Measurements from ENCODE around the gene CDHR2.

Gene CDHR2

GRCh38 chr5:176625512-176625911 lies 76.4 kb downstream of the CDHR2 start:
- H3K4me2 ChIP-seq, result peak overlapping the region; percentile 99

DNA sequence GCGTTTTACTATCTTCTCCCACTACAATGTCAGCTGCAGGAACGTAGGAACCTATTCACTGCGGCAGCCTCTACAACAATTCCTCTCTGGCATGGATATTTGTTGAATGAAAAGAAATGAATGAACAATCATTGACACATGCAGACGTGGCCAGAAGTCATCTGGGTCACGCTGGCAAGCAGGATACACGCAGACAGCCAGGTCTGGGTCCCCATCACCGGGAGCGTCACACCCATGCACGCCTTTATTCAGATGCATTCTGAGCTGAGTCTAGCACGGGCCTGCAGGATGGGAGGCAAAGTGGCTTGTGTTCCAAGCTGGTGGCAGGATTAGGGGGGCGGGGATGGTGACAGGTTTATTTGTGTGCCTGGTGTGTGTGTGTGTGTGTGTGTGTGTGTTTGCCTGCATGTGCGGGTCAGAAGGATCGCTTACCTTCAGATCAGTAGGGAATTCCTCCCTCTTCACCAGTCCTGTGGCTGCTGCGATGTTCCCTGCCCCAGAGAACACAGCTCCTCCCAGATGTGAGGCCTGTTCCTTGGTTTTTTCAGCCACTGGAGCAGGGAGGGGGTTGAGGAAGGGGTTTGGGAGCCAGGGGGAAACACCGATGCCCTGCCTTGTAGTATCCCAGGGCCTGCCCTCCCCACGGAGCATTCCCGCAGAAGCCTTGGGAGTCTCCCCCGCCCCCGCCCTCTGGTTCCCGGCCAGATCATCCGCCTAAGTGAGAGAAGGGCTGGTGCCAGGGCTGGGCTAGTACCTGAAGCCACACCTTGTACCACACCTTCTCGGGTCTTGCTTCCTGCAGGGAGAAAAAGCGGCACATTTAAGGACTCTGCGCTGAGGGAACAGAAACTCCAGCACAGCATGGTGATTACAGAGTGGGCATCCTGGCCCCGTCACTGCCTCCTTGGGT lies 77.1 kb downstream of the CDHR2 start:
- H3K4me3 ChIP-seq, result no peak overlapping the region
- H4K20me1 ChIP-seq, result peaks cover 32% of the 10 kb centered on the region
- TF ChIP-seq Cebpa-rat (IDR thresholded peaks at IDR 0.05), result no peak
- H3K9ac ChIP-seq, result no peak overlapping the region
- H3K4me2 ChIP-seq, result peak overlapping the region; percentile 99
- H3K27ac ChIP-seq, result no peak overlapping the region
- H3K27me3 ChIP-seq, result peaks cover 35% of the 10 kb centered on the region
- H3K36me3 ChIP-seq, result no peaks in the 10 kb centered on the region
- peaks cover 80% of the 10 kb centered on the region for H3K4me1 ChIP-seq
- no peaks in the 10 kb centered on the region for H3K9me3 ChIP-seq

More at GRCh38 chr5:176625512-176625911, 76.4 kb downstream of the CDHR2 start:
- Histone ChIP-seq H3K9me3 (no peaks in the 10 kb centered on the region), H3K36me3 (no peaks in the 10 kb centered on the region), H3K9ac (no peak overlapping the region), H3K4me1 (peaks cover 80% of the 10 kb centered on the region), H3K27ac (no peak overlapping the region), H4K20me1 (peaks cover 39% of the 10 kb centered on the region), H3K27me3 (peaks cover 41% of the 10 kb centered on the region), H3K4me3 (no peak overlapping the region)
- TF ChIP-seq Cebpa-rat (IDR thresholded peaks at IDR 0.05), result no peak

DNA sequence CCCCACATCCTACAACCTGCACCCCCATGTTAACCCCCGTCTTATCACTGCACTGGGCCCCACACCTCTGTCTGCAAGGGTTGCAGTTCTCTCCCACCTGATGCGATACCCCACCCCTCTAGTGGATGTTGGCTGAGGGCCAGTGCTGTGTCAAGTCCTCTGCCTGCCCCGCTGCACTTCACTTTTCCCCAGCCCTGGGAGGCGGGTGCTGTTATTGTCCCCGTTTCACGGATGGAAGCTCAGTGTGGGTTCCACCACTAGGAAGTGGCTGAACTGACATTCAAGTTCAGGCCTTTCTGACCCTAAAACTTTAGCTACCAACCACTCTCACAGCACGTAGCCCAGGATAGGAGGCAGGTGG lies 77.7 kb downstream of the CDHR2 start:
- no peaks in the 10 kb centered on the region for H3K36me3 ChIP-seq
- H3K4me2 ChIP-seq, result peak overlapping the region; percentile 99
- peaks cover 32% of the 10 kb centered on the region for H4K20me1 ChIP-seq
- TF ChIP-seq Cebpa-rat (IDR thresholded peaks at IDR 0.05), result no peak
- H3K9ac ChIP-seq, result 0 out of 2 replicates have a peak overlapping the region, but pooled peaks have one; percentile 1
- H3K4me1 ChIP-seq, result peaks cover 80% of the 10 kb centered on the region
- H3K27ac ChIP-seq, result no peak overlapping the region
- H3K4me3 ChIP-seq, result no peak overlapping the region
- no peaks in the 10 kb centered on the region for H3K9me3 ChIP-seq
- H3K27me3 ChIP-seq, result peaks cover 29% of the 10 kb centered on the region

DNA sequence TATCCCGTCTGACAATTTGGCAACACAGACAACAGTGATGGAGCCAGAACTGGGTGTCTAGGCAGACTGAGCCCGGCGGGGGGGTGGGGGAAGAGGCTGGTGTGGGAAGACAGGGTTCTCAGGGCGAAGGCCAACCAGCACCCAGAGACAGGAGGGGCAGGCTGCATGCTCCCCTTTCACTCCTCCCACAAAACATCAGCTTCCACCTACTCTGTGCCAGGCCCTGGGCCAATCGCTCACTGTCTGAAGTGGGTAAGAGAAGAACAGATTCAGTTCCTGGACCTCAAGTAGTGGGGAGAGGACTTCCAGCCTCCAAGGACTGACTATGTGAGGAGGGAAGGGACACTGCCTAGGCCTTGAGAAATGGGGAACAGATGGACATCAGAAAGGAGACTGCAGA lies 78.4 kb downstream of the CDHR2 start:
- H3K9me3 ChIP-seq, result no peaks in the 10 kb centered on the region
- peaks cover 27% of the 10 kb centered on the region for H3K27me3 ChIP-seq
- no peak overlapping the region for H3K4me3 ChIP-seq
- H3K27ac ChIP-seq, result peak overlapping the region; percentile 7; the same call in 1 of the 2 replicates
- H3K4me1 ChIP-seq, result peaks cover 80% of the 10 kb centered on the region
- H3K36me3 ChIP-seq, result no peaks in the 10 kb centered on the region
- no peak for TF ChIP-seq Cebpa-rat (IDR thresholded peaks at IDR 0.05)
- H4K20me1 ChIP-seq, result peaks cover 32% of the 10 kb centered on the region
- H3K9ac ChIP-seq, result no peak overlapping the region
- peak overlapping the region; percentile 99 for H3K4me2 ChIP-seq

DNA sequence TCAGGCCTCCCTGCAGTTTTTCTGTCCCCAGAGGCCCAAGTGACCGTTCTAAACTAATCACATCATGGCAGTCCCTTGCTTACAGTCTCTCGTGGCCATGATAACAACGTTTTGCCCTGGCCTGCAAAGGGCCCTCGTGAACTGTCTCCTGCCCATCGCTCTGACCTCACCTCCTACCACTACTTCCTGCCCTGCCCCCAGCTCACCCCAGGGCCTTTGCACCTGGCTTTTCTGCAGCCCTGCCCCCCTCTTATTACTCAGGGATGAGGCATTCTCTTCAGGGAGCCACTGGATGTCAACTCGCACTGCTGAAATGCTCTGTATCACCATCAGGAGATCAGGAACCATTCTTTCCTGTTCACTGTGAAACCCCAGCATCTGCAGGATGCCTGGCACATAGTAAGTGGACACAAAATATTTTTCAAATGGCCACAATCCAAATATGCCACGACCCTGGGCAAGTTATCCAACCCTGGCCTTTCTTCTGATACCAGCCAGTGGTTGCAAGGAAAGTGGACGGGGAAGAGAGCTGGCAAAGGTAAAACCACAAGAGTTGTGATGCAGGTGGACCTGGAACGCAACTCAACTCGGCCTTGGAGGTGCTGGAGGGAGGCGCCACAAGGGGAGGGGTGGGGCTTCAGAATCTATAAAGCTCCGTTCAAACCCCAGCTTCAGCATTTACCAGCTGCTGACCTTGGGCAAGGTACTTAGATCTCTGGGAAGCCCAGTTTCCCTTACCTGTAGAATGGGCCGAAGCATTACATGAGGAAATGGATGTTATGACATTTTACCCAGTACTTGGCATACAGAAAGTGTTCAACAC lies 79.5 kb downstream of the CDHR2 start:
- H3K27me3 ChIP-seq, result peaks cover 27% of the 10 kb centered on the region
- peak overlapping the region; percentile 99 for H3K4me2 ChIP-seq
- 0 out of 2 replicates have a peak overlapping the region, but pooled peaks have one; percentile 7 for H3K27ac ChIP-seq
- peaks cover 91% of the 10 kb centered on the region for H3K4me1 ChIP-seq
- H3K9me3 ChIP-seq, result no peaks in the 10 kb centered on the region
- peak overlapping the region; percentile 73; the same call in 1 of the 2 replicates for H3K4me3 ChIP-seq
- no peak overlapping the region for H3K9ac ChIP-seq
- H4K20me1 ChIP-seq, result peaks cover 32% of the 10 kb centered on the region
- TF ChIP-seq Cebpa-rat (IDR thresholded peaks at IDR 0.05), result no peak
- H3K36me3 ChIP-seq, result no peaks in the 10 kb centered on the region

DNA sequence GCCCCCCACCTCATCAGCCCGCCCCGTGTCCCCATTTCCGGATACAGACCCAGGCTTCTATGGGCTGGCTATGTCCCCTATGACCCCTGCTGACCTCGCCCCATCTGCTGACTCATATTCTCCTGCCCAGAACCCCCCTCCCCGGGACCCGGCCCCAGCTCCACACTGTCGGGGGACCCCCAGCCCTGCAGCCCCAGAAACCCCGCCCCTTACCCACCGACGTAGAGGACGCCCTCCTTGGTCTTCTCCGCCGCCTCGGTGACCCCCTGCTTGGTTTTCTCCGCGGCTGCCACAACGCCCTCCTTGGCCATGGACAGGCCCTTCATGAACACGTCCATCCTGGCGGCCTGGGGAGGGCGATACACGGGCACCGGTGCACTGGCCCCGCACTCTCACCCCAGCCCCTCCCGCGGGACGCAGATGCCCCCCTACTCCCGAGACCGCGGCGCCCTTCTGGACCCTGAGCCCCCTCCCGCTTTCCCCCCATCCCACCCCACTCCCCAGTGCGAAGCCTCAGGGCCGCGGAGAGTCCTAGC lies 80.2 kb downstream of the CDHR2 start:
- TF ChIP-seq Cebpa-rat (IDR thresholded peaks at IDR 0.05), result no peak
- Histone ChIP-seq H3K9me3 (no peaks in the 10 kb centered on the region), H3K27ac (no peak overlapping the region), H3K4me1 (peaks cover 93% of the 10 kb centered on the region), H3K4me3 (peak overlapping the region; percentile 73), H4K20me1 (peaks cover 38% of the 10 kb centered on the region), H3K4me2 (peak overlapping the region; percentile 99), H3K9ac (peak overlapping the region; percentile 60; the same call in 1 of the 2 replicates), H3K36me3 (no peaks in the 10 kb centered on the region), H3K27me3 (peaks cover 27% of the 10 kb centered on the region)

- TF ChIP-seq Cebpa-rat (IDR thresholded peaks at IDR 0.05), result no peak
- Histone ChIP-seq H3K9ac (peak within 1 kb of the TSS; percentile 60; the same call in 1 of the 2 replicates), H3K36me3 (no peaks in the 10 kb centered on the region), H3K4me2 (peak within 1 kb of the TSS; percentile 99), H3K4me1 (peaks cover 96% of the 10 kb centered on the region), H4K20me1 (peaks cover 35% of the 10 kb centered on the region), H3K27ac (no peak within 1 kb of the TSS), H3K27me3 (peaks cover 27% of the 10 kb centered on the region), H3K9me3 (no peaks in the 10 kb centered on the region), H3K4me3 (peak within 1 kb of the TSS; percentile 73)
These were observed 80.9 kb downstream of the CDHR2 start, which contains the start of the genes EIF4E1B and SNCB for GRCh38 chr5:176629853-176630680. Gene EIF4E1B, plus strand, starts transcription at chr5:176630675. Its CDS starts 12,113 bp downstream, at chr5:176642788. Gene SNCB, minus strand, starts transcription at chr5:176630534. Its CDS starts 880 bp downstream, at chr5:176629654.

- peak overlapping the region; percentile 73 for H3K4me3 ChIP-seq
- peaks cover 28% of the 10 kb centered on the region for H4K20me1 ChIP-seq
- TF ChIP-seq Cebpa-rat (IDR thresholded peaks at IDR 0.05), result no peak
- H3K4me1 ChIP-seq, result peaks cover 93% of the 10 kb centered on the region
- peak overlapping the region; percentile 99 for H3K4me2 ChIP-seq
- H3K9me3 ChIP-seq, result no peaks in the 10 kb centered on the region
- peaks cover 27% of the 10 kb centered on the region for H3K27me3 ChIP-seq
- H3K9ac ChIP-seq, result peak overlapping the region; percentile 39; the same call in 1 of the 2 replicates
- no peak overlapping the region for H3K27ac ChIP-seq
- no peaks in the 10 kb centered on the region for H3K36me3 ChIP-seq
These were observed 81.6 kb downstream of the CDHR2 start for GRCh38 chr5:176630681-176631222.

Data from BLaER1 (cell line).